Loucy (cell line): ENCODE data around the gene CCDC33.

Source experiments
- EZH2phosphoT487 ChIP-seq: fragments of 200-600 bp; IDR thresholded peaks from 2 replicates; pipeline ENCODE4 v1.6.1; 2018; ENCODE audit warnings: antibody characterized with exemption, mild to moderate bottlenecking, moderate library complexity, borderline replicate concordance
- TF ChIP-seq, protein P1 (sequence below): fragments of 200-600 bp; sonication (generic); conservative IDR thresholded peaks from 2 replicates; pipeline ENCODE4 v1.5.1; 2014; ENCODE audit warnings: mild to moderate bottlenecking, antibody characterized with exemption, low read length

DNA sequence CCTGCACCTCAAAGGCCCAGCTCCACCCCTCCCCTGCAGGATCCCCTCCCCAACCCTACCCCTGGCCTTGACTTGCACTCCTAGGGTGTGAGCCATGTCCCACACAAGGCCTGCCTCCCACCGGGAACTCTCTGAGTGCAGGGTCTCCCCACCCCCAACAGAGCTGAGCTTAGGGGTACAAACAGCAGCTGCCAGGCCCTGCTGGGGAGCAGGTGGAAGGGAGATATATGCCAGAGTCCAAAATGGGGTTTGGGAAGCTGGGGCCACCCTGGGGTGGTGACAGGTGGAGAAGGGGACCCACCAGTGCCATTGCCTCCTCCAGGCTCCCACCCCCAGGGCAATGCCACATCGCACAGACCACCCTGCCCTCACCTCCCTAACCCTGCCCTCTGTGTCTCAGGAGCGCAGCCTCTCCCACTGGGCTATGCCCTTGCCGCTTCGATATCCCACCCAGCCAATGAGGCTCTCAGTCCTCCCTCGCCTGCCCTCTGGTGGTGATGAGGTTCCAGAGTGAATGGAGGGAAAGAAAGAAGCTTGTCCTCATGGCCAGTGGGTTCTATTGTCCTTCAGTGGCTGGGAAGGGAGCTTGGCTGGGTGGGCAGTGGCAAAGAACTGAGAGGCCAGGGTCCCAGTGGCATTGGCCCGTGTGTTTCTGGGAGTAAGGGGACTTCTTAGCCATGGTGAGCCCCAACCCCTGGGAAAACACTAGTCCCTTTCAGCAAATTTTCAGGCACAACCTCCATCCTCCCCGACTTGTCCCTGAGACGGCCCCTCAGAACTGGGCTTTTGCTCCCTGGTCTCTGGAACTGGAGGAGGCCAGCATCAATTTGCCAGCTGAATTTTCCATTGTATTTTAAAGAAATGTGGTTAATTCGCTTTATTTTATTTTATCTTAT is 84.5 kb downstream of the CCDC33 start:
- TF ChIP-seq, protein P1, sequence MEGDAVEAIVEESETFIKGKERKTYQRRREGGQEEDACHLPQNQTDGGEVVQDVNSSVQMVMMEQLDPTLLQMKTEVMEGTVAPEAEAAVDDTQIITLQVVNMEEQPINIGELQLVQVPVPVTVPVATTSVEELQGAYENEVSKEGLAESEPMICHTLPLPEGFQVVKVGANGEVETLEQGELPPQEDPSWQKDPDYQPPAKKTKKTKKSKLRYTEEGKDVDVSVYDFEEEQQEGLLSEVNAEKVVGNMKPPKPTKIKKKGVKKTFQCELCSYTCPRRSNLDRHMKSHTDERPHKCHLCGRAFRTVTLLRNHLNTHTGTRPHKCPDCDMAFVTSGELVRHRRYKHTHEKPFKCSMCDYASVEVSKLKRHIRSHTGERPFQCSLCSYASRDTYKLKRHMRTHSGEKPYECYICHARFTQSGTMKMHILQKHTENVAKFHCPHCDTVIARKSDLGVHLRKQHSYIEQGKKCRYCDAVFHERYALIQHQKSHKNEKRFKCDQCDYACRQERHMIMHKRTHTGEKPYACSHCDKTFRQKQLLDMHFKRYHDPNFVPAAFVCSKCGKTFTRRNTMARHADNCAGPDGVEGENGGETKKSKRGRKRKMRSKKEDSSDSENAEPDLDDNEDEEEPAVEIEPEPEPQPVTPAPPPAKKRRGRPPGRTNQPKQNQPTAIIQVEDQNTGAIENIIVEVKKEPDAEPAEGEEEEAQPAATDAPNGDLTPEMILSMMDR, result peak; percentile 81
- TF ChIP-seq EZH2phosphoT487, result no peak
